NT2/D1 (cell line): ENCODE results near the gene SDC4.

Experiments
- YY1 ChIP-seq: IDR thresholded peaks from 2 replicates; pipeline ENCODE4 v1.6.1; 2011; ENCODE audit not compliant: insufficient read length, insufficient read depth
- ZNF274 ChIP-seq: IDR thresholded peaks from 2 replicates; pipeline ENCODE4 v1.6.1; 2011; ENCODE audit warnings: mild to moderate bottlenecking, low read depth, low read length

DNA sequence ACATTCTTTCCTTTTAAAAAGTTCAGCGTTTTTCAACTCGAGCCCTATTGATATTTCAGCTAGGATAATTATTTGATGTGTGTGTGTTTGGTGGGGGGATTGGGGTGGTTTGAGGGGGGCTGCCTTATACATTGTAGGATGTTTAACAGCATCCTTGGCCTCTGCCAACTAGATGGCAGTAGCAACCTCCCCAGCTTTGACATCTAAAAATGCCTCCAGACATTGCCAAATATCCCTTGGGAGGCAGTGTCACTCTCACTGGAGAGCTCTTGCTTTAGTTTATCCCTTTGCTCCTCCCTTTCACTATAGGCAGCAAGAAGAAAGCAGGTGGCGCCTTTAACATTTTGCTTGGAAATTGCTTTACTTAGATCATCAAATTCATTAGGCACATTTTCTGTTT lies 44.5 kb upstream of the SDC4 start:
- no peak for TF ChIP-seq YY1
- no peak for TF ChIP-seq ZNF274
